Activated T-helper 1 cell treated with anti-CD3 and anti-CD28 coated beads, Interleukin-2, amount 50 U/mL, for 16 hours (primary cell): ENCODE measurements around the gene ACBD6.

Source experiments
- DNase-seq, 2 donors: peaks; one replicate each; pipeline ENCODE4 v3.0.0-alpha.2; 2020; ENCODE audit warnings: low read depth in 1 of 2, low spot score in 1 of 2

Gene ACBD6

GRCh38 chr1:180244840-180245239, 257.5 kb downstream of the ACBD6 start:
- DNase-seq = no peak

GRCh38 chr1:180243517-180244221, 258.7 kb downstream of the ACBD6 start:
- no peak for DNase-seq

GRCh38 chr1:180241716-180242544, 260.4 kb downstream of the ACBD6 start:
- DNase-seq = no peak

- no peak for DNase-seq
Observed at GRCh38 chr1:180239145-180240096, 263.0 kb downstream of the ACBD6 start.

GRCh38 chr1:180238675-180239074, 263.7 kb downstream of the ACBD6 start:
- no peak for DNase-seq
